ENCODE data around the gene TMEM184B. TPM values are rescaled to one million over a fixed set of nuclear protein-coding genes. Genes with fewer than 3 reads are reported as not detected.

The TMEM184B gene
- total RNA-seq, 6 experiments from 2014 or later, result 104 to 125 (median 111) TPM

DNA sequence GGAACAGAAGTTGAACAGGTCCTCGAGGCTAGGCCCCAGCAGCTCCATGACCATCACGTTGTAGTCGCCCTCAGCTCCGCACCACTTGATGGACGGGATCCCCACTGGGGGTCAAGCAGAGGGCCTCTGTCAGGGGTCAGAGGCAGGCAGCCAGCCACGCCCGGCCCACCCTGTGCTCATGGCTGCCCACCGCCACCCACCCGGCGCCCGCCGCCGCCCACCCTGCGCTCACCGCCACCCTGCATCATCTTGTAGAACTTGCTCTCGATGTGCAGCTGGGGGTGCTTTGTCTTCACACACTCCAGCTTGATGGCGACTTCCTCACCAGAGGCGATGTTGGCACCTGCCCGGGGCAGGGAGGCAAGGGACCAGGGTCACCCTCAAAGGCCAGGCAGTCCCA, 30.1 kb upstream of the TMEM184B start:
- peaks cover 45% of the 10 kb centered on the region for H3K36me3 Mint-ChIP-seq (ENCODE audit: low read depth)
- peaks cover 9% of the 10 kb centered on the region for H3K27me3 Mint-ChIP-seq (ENCODE audit: insufficient read depth)
- TF ChIP-seq, protein P1, sequence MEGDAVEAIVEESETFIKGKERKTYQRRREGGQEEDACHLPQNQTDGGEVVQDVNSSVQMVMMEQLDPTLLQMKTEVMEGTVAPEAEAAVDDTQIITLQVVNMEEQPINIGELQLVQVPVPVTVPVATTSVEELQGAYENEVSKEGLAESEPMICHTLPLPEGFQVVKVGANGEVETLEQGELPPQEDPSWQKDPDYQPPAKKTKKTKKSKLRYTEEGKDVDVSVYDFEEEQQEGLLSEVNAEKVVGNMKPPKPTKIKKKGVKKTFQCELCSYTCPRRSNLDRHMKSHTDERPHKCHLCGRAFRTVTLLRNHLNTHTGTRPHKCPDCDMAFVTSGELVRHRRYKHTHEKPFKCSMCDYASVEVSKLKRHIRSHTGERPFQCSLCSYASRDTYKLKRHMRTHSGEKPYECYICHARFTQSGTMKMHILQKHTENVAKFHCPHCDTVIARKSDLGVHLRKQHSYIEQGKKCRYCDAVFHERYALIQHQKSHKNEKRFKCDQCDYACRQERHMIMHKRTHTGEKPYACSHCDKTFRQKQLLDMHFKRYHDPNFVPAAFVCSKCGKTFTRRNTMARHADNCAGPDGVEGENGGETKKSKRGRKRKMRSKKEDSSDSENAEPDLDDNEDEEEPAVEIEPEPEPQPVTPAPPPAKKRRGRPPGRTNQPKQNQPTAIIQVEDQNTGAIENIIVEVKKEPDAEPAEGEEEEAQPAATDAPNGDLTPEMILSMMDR (IDR thresholded peaks at IDR 0.05), result no peak
- H3K4me3 Mint-ChIP-seq, result no peak overlapping the region
- H3K27ac Mint-ChIP-seq, result no peak overlapping the region
- no peaks in the 10 kb centered on the region for H3K9me3 Mint-ChIP-seq
- H3K4me1 Mint-ChIP-seq (ENCODE audit: low read depth), result peaks cover 32% of the 10 kb centered on the region
- DNase-seq, result no peak

DNA sequence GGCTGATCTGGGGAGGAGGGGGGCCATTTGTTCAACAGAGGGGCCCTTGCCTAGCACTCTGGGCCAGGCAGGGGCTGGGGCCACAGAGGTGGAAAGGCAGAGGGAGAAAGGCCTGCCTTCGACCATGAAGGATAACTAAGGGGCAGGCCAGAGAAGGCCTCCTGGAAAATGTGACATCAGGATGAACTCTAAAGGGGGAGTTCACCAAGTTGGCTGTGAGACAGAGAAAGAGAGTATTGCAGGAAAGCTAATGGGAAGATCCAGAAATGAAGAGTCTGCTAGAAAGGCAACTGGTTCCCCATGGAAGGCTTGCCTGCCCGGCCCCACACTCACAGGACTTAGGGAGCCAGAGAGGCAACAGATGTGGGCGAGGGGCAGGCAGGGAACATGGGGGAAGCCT, 28.1 kb upstream of the TMEM184B start:
- H3K27me3 Mint-ChIP-seq (ENCODE audit: insufficient read depth), result peaks cover 9% of the 10 kb centered on the region
- H3K9me3 Mint-ChIP-seq, result no peaks in the 10 kb centered on the region
- peaks cover 20% of the 10 kb centered on the region for H3K4me1 Mint-ChIP-seq (ENCODE audit: low read depth)
- H3K4me3 Mint-ChIP-seq, result no peak overlapping the region
- TF ChIP-seq, protein P1 (IDR thresholded peaks at IDR 0.05), result no peak
- H3K36me3 Mint-ChIP-seq (ENCODE audit: low read depth), result peaks cover 42% of the 10 kb centered on the region; the same call in 1 of the 2 replicates
- DNase-seq, result no peak
- H3K27ac Mint-ChIP-seq, result peak overlapping the region; percentile 52

DNA sequence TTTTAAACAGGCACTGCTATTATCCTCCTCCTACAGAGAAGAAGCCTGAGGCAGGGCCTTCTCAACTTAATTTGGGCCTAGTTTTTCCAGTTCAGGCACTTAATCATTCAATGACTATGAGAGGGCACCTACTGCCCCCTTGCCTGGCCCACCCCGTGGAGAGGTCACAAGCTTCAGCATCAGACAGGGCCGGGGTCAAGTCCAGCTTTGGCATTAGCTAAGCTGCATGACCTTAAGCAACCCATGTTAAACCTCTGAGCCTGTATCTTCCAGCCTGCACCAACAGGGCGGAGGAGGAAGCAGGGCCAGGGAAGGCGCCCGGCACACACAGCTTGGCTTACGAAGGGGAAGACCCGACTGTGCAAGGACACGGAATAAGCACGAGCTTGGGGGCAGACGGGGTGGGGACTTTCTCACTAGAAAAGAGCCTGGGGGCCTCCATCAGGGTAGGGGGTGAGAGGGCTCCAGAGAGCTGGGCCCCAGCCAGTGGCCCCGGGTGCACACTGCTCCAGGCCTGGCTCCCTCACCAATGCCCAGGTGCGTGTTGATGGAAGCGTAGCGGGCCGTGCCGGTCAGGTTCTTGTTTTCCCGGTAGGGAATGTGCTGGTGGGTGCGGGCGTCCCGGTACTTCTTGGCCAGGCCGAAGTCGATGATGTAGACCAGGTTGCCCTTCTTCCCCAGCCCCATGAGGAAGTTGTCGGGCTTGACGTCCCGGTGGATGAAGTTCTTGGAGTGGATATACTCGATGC, 27.6 kb upstream of the TMEM184B start:
- TF ChIP-seq, protein P1 (IDR thresholded peaks at IDR 0.05), result no peak
- peak overlapping the region; percentile 52; the same call in 1 of the 2 replicates for H3K27ac Mint-ChIP-seq

DNA sequence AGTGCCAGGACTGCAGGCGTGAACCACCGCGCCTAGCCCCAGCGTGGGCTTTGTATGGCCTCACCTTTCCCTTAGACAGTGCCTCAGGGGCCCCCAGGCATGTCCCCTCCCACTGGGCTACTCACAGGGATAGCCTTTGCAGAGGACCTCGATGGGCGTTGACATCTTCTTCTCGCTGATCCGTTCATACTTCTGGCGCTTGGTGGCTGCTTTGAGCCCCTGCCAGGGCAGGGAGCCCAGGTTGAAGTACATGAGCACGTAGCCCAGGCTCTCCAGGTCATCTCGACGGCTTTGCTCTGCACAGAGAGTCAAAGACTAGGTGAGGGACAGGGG, 26.9 kb upstream of the TMEM184B start:
- Mint-ChIP-seq H3K27ac (peak overlapping the region; percentile 51; the same call in 1 of the 2 replicates), H3K36me3 (ENCODE audit: low read depth) (peaks cover 35% of the 10 kb centered on the region; the same call in 1 of the 2 replicates), H3K4me3 (no peak overlapping the region), H3K27me3 (ENCODE audit: insufficient read depth) (peaks cover 10% of the 10 kb centered on the region), H3K4me1 (ENCODE audit: low read depth) (peaks cover 10% of the 10 kb centered on the region), H3K9me3 (no peaks in the 10 kb centered on the region)
- DNase-seq, result no peak
- TF ChIP-seq, protein P1 (IDR thresholded peaks at IDR 0.05), result no peak

More for the DNA sequence above, 27.6 kb upstream of the TMEM184B start:
- Mint-ChIP-seq H3K36me3 (ENCODE audit: low read depth) (peaks cover 37% of the 10 kb centered on the region; the same call in 1 of the 2 replicates), H3K27me3 (ENCODE audit: insufficient read depth) (peaks cover 9% of the 10 kb centered on the region), H3K9me3 (no peaks in the 10 kb centered on the region), H3K4me3 (no peak overlapping the region), H3K4me1 (ENCODE audit: low read depth) (peaks cover 14% of the 10 kb centered on the region)
- no peak for DNase-seq

DNA sequence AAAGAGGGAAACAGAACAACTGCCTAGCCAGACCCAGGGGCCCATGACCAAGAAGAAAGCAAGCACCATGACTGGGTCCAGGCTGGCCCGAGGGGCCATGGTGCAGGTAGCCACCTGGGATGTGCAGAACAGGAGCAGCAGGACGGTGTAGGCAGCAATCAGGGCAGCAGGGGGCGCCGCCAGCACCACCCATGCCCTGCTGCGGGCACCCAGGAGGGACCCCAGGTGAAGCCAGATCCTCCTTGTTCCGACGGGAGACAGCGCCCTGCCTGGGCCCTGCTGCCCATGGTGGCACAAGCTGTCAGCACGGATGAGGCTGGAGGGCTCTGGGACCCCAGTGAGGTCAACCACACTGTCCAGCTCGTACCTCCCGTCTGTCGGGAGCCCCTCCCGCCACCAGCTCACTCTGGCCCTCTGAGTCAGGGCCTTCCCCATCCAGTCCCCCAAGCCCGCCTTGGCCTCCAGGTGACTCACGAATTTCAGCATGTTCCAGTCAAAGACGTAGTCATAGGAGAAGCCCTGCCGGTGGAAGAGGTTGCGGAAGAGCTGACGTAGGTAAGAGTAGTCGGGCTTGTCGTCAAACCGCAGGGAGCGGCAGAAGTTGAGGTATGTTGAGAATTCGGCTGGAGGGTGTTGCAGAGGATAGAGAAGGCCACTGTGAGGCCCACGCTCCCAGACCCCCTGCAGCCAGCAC, 25.6 kb upstream of the TMEM184B start:
- TF ChIP-seq, protein P1 (IDR thresholded peaks at IDR 0.05), result peak; percentile 76
- peak; percentile 32 for DNase-seq
- Mint-ChIP-seq H3K4me3 (no peak overlapping the region), H3K4me1 (ENCODE audit: low read depth) (no peaks in the 10 kb centered on the region), H3K27me3 (ENCODE audit: insufficient read depth) (peaks cover 17% of the 10 kb centered on the region), H3K36me3 (ENCODE audit: low read depth) (peaks cover 25% of the 10 kb centered on the region; the same call in 1 of the 2 replicates), H3K27ac (peak overlapping the region; percentile 16), H3K9me3 (no peaks in the 10 kb centered on the region)
